Adrenal gland (tissue), 5 donors: Measurements from ENCODE around the gene GPRIN2.

Experiments
- CTCF ChIP-seq, 6 experiments: fragments of 450-650 bp in 4 of 6; fragments of 200-600 bp in 2 of 6; sonication (generic) in 1 of 6; IDR thresholded peaks; 1 replicate in 5 of 6; 2 replicates in 1 of 6; pipeline versions ENCODE4 v1.5.1 to v1.8.0; 2016 to 2021; ENCODE audit warnings: antibody characterized with exemption in 6 of 6, mild to moderate bottlenecking in 2 of 6, moderate library complexity in 1 of 6
- POLR2A ChIP-seq, 2 donors: fragments of 450-650 bp; IDR thresholded peaks; one replicate each; pipeline ENCODE4 v1.6.1; 2017; ENCODE audit warnings: antibody characterized with exemption in 2 of 2, mild to moderate bottlenecking in 2 of 2, moderate library complexity in 1 of 2
- donor health status: DM: no; HTN: no; CAD: no.

GRCh38 chr10:46547541-46548497, 8.6 kb downstream of the GPRIN2 start:
- TF ChIP-seq CTCF (IDR thresholded peaks at IDR 0.05) = no peak
- no peak for TF ChIP-seq POLR2A (IDR thresholded peaks at IDR 0.05)
